Aorta (tissue), 5 donors: ENCODE data around the gene LRIG3. TPM values are rescaled to one million over a fixed set of nuclear protein-coding genes. Genes with fewer than 3 reads are reported as not detected.

ENCODE experiments used
- ATAC-seq: fragments of 200-7000 bp; cut with Tn5 transposase; one replicate; pipeline ENCODE4 v1.9.1; 2022; ENCODE audit warnings: moderate library complexity; ENCODE audit not compliant: low FRiP score
- DNase-seq, 2 donors: peaks; one replicate each; pipeline ENCODE4 v3.0.0-alpha.2; 2020
- H3K27ac ChIP-seq, 2 donors: one replicate each; pipeline ENCODE4 v1.5.1; 2013; ENCODE audit warnings: low read length in 2 of 2, mild to moderate bottlenecking in 2 of 2, moderate library complexity in 2 of 2, control low read depth in 1 of 2, inconsistent platforms in 1 of 2, low read depth in 1 of 2
- H3K27me3 ChIP-seq, 2 donors: one replicate each; pipeline ENCODE4 v1.6.1; 2013; ENCODE audit warnings: control low read depth in 1 of 2, low read length in 1 of 2, mild to moderate bottlenecking in 1 of 2, moderate library complexity in 1 of 2; ENCODE audit not compliant: insufficient read depth in 2 of 2, control insufficient read depth in 1 of 2
- H3K36me3 ChIP-seq, 2 donors: one replicate each; pipeline ENCODE4 v1.6.1; 2013; ENCODE audit warnings: control low read depth in 1 of 2, low read length in 1 of 2, mild to moderate bottlenecking in 1 of 2; ENCODE audit not compliant: insufficient read depth in 2 of 2, control insufficient read depth in 1 of 2
- H3K4me1 ChIP-seq, 2 donors: one replicate each; pipeline ENCODE4 v1.6.1; 2013; ENCODE audit warnings: low read length in 2 of 2, control low read depth in 1 of 2, mild to moderate bottlenecking in 1 of 2, moderate library complexity in 1 of 2; ENCODE audit not compliant: insufficient read depth in 2 of 2, control insufficient read depth in 1 of 2
- H3K4me3 ChIP-seq, 2 donors: one replicate each; pipeline ENCODE4 v1.5.1; 2013; ENCODE audit warnings: low read length in 2 of 2, control low read depth in 1 of 2, mild to moderate bottlenecking in 1 of 2
- H3K9me3 ChIP-seq: one replicate; pipeline ENCODE4 v1.6.1; 2013; ENCODE audit warnings: mild to moderate bottlenecking, low read length; ENCODE audit not compliant: control insufficient read depth
- WGBS, 2 donors: extraction: QIAGEN DNeasy Blood & Tissue Kit; methylation state at CpG; one replicate each; pipeline ENCODE4 v1.1.7; 2013; 5-methylcytosine and 5-hydroxymethylcytosine counted together
- intact Hi-C, 2 donors: fragments of 100-400 bp; cut with DNase I; formaldehyde crosslinking; loops; one replicate each; pipeline versions ENCODE4 v1.14.2 to v1.15.0; 2022
- polyA plus RNA-seq, 2 donors: library from polyadenylated mRNA; stranded (reverse); fragments of 200-250 nt; gene quantifications; one replicate each; pipeline ENCODE4 v1.2.3, GENCODE V29; 2013
- total RNA-seq, 2 donors: library from RNA; stranded (reverse); fragmentation: NEBNext Ultra II Directional; extraction: Animal tissue kit (Norgen Biotek cat#: 25700); gene quantifications; one replicate each; pipeline ENCODE4 v1.2.1, GENCODE V29; 2021
- donor health status: healthy with polysubstance abuse.
- donor health status: Bipolar disorder and iron deficiency.
- donor health status: DM: no; HTN: no; CAD: no.
- donor health status: DM: no; HTN: no; CAD: no.
- donor health status: DM: yes; HTN: yes; CAD: no.

The LRIG3 gene
- total and polyA plus RNA-seq, 4 donors: 3.3 to 51.4 (median 20.2) TPM

DNA sequence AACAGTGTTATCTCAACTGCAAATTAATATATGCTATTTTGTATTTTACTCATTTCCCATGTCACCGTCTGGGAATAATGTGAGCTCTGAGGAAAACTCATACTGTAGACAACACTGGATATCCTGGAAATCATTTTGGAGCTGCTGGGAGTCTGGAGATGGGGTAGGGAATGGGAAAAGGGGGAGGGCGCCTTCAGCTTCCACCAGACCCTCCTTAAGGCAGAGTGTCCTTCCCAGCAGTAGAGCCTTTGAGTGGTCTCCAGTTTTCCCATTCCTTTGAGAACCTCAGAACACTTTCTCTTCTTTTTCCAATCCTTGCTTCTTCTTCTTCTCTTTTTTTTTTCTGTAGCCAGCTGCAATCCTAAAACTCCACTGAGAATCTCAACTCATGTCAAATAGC is 5.4 kb upstream of the LRIG3 start:
- H3K4me1 ChIP-seq: no peaks in the 10 kb centered on the region
- no peaks in the 10 kb centered on the region for H3K9me3 ChIP-seq
- no peak overlapping the region for H3K4me3 ChIP-seq
- no peaks in the 10 kb centered on the region for H3K36me3 ChIP-seq
- intact Hi-C loops: loop anchor here in 1 of 2 donors (10.0 kb wide), 1 partner anchor 159 kb away; no protein-coding TSS in a partner anchor
- no peak overlapping the region for H3K27ac ChIP-seq
- ATAC-seq (no peak), DNase-seq (no peak)
- 31 to 32% methylated on average over 2 of the region's 2 CpGs for WGBS, 2 donors
- H3K27me3 ChIP-seq: no peaks in the 10 kb centered on the region

DNA sequence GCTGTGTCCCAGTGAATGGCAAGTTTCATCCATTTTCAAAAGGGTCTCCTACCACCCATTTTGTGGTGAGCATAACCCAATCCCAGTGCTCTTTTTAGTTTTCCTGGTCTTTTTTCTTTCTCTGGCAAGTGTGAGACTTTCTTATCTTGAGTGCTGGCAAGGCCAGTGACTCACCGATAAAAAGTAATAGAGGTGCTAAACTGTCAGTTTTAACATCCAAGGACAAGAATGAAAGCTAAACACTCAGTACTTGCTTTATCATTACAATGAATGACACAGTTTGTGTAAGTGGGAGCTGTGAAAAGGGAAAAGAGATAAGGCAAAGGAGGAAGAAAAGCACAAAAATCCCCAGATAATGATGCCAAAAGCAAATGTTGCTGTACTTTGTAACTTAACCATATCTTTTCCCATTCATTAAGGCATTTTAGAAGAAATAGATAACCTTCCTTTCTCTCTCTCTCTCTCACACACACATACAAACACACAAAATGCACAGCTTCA is 4.9 kb upstream of the LRIG3 start:
- no peaks in the 10 kb centered on the region for H3K9me3 ChIP-seq
- intact Hi-C loops: loop anchor here in 1 of 2 donors (10.0 kb wide), 1 partner anchor 160 kb away; no protein-coding TSS in a partner anchor
- no peaks in the 10 kb centered on the region for H3K27me3 ChIP-seq
- WGBS, 2 donors: 0 to 1% methylated on average over 1 of the region's 1 CpG
- no peaks in the 10 kb centered on the region for H3K4me1 ChIP-seq
- no peak for DNase-seq
- ATAC-seq: no peak
- H3K27ac ChIP-seq: no peak overlapping the region
- H3K4me3 ChIP-seq: no peak overlapping the region
- H3K36me3 ChIP-seq: no peaks in the 10 kb centered on the region

DNA sequence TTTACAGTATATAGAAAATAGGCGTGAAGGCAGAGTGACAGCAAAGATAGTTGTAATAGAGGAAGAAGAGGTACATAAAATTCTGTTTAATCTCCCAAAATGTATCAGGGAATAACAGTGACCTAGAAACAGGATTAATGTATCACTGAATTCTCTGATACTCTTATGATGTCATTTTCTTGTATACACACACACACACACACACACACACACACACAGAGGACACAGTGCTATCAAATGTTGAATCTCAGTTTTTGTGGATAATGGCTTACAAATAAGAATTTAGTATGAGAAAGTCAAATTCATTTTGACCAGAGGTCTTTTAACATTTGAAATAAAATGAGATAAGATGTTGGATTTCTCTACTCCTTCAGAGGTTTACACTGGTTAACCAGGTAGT is 4.3 kb upstream of the LRIG3 start:
- intact Hi-C loops: loop anchor here in 1 of 2 donors (10.0 kb wide), 1 partner anchor 160 kb away; no protein-coding TSS in a partner anchor
- no peak for DNase-seq

DNA sequence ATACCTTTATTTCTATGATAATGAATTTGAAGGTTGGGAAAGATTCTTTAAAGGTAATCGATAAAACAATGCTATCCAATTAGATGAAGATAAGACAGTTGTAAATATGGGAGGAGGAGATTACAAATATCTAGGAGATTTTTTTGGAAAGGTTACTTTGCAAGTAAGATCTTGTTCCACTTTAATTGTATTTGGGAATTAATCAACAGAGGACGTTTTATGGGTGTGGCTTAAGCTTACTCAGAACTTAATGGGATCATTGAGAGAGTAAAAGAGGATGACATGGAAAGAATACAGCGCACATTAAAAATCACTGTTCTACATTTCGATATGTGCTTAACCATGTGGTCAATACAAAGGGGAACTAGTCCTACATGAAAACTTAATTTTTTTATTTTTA is 3.5 kb upstream of the LRIG3 start:
- no peak for DNase-seq
- ATAC-seq: no peak

More for the DNA sequence above, 4.3 kb upstream of the LRIG3 start:
- no peak overlapping the region for H3K4me3 ChIP-seq
- H3K27me3 ChIP-seq: no peaks in the 10 kb centered on the region
- H3K9me3 ChIP-seq: no peaks in the 10 kb centered on the region
- no peak for ATAC-seq
- 92% methylated on average over 1 of the region's 1 CpG for WGBS, 2 donors
- H3K36me3 ChIP-seq: no peaks in the 10 kb centered on the region
- no peaks in the 10 kb centered on the region for H3K4me1 ChIP-seq
- no peak overlapping the region for H3K27ac ChIP-seq

DNA sequence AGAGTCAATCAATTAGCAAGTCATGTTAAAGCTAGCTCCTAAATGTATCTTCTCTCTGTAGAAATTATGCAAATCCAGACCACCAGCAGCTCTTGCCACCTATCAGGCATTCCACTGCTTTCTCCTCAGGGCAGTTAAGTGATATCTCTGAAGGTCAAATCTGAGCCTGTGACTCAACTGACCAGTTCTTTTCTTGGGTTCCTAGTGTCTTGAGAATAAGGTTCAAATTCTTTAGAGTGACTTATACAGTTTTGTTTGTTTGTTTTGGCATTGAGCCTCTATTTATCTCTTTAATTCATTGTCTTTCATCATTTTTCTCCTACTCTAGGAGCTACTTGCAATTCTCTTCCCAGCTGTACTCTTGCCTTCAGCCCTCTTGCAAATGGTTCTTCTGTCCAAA is 2.5 kb upstream of the LRIG3 start:
- intact Hi-C loops: loop anchor here in 1 of 2 donors (10.0 kb wide), 1 partner anchor 162 kb away; no protein-coding TSS in a partner anchor
- no peaks in the 10 kb centered on the region for H3K4me1 ChIP-seq
- H3K36me3 ChIP-seq: no peaks in the 10 kb centered on the region
- DNase-seq (no peak), ATAC-seq (no peak)
- H3K4me3 ChIP-seq: no peak overlapping the region
- H3K27me3 ChIP-seq: no peaks in the 10 kb centered on the region
- no peak overlapping the region for H3K27ac ChIP-seq
- no peaks in the 10 kb centered on the region for H3K9me3 ChIP-seq

More for the DNA sequence above, 3.5 kb upstream of the LRIG3 start:
- Histone ChIP-seq H3K27me3 (no peaks in the 10 kb centered on the region), H3K4me3 (no peak overlapping the region), H3K36me3 (no peaks in the 10 kb centered on the region), H3K27ac (no peak overlapping the region), H3K4me1 (no peaks in the 10 kb centered on the region), H3K9me3 (no peaks in the 10 kb centered on the region)
- intact Hi-C loops: loop anchor here in 1 of 2 donors (10.0 kb wide), 1 partner anchor 161 kb away; no protein-coding TSS in a partner anchor
- 92 to 95% methylated on average over 4 of the region's 4 CpGs for WGBS, 2 donors

DNA sequence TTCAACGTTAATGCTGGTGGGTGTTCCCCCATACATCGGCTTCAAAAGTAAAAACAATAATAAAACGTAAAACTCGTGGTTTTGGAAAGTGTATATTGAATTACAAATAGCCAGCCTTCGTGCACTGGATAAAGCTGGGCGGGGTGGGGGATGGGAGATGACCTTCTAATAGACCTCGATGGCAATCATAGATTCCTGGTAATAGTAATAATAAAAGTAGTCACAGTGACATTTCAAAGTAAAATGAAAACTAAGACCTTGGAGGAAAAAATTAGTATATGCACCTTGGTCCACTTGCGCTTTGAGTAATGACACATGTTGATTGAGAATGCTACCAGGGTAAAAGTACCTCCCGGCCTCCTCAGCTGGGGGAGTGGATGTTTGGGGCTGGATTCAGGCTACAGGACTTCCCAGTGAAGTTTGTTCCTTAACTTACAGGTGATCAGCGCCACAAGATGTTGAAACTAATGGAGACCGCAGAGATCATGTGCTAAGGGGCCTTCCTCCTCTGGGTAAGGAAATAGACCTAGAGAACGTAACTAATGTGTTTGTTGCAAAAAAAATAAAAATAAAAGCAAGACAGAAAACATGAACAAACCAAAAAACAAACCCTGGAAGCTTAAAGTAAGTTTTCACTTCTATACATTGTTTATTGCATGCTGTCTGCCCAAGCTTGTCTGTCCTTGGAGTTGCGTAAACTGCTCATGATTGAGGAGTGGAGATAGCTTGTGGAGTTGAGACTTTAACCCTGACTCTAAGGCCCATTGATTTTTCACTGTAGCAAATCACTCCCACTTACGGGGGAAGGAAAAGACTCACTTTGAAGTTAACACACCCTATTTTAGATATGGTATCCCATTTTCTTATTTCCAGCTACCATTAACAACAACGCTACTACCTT is 907 bp upstream of the LRIG3 start:
- peak overlapping the region in 1 of 2 donors; percentile 85 for H3K27ac ChIP-seq
- intact Hi-C loops: loop anchor here in 1 of 2 donors (1.0 to 10.0 kb wide), 2 partner anchors 120 to 164 kb away; no protein-coding TSS in a partner anchor

DNA sequence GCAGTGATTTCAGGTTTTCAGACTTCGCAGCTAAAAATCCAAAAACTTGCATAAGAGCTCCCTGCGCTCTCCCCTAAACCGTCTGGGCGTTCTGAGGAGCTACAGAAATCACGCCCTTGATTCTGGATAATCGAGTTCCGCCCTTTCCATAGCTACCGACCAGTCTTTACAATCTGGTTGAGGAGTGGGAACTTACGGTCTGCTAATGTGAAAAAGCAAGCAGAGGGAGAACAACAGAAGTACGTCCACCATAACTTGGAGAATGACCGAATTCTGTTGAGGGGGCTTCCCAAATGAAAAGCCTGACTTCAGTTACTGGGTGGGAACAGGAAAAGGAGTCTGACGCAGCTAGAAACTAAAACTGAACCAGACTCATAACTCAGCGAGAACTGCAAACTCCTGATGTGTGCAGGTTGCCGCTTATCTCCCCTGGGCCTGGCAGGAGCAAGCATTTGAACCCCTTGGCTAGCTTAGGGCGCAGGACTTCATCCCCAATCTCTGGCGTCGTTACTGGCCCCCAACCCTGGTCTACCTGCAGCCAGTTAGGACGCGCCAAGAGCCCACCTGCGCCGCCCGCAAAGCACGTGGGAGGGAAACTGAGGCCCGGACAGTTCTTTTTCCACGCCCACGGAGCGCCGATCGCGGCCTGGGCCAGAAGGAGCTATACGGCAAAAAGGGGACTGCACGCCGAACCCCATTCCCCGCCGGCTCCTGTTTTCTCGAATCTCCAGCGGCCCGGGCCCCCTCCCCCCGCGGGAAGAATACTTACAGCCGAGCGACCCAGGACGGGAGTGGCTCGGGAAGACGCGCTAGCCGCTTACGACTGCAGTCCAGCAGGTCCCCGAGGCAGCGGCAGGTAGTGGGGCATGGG is 838 bp downstream of the LRIG3 start:
- peak; percentile 59 for ATAC-seq
- peak overlapping the region; percentile 58 to 70 for H3K27ac ChIP-seq
- no peaks in the 10 kb centered on the region for H3K27me3 ChIP-seq
- 1% methylated on average over 36 to 50 of the region's 50 CpGs for WGBS, 2 donors
- H3K9me3 ChIP-seq: no peaks in the 10 kb centered on the region
- H3K4me1 ChIP-seq: peaks cover 0 to 1% of the 10 kb centered on the region in 2 donors
- no peaks in the 10 kb centered on the region for H3K36me3 ChIP-seq
- H3K4me3 ChIP-seq: peak overlapping the region; percentile 61 to 83
- intact Hi-C loops: loop anchor here (1.0 to 10.0 kb wide), 4 partner anchors 37 to 495 kb away; no protein-coding TSS in a partner anchor
- peak in 1 of 2 donors; percentile 59 for DNase-seq

More for the DNA sequence above, 907 bp upstream of the LRIG3 start:
- no peaks in the 10 kb centered on the region for H3K36me3 ChIP-seq
- H3K4me1 ChIP-seq: no peaks in the 10 kb centered on the region
- H3K4me3 ChIP-seq: peak overlapping the region; percentile 15 to 83
- ATAC-seq: no peak
- no peak for DNase-seq
- 53% methylated on average over 15 of the region's 15 CpGs for WGBS, 2 donors
- H3K9me3 ChIP-seq: no peaks in the 10 kb centered on the region
- H3K27me3 ChIP-seq: no peaks in the 10 kb centered on the region

DNA sequence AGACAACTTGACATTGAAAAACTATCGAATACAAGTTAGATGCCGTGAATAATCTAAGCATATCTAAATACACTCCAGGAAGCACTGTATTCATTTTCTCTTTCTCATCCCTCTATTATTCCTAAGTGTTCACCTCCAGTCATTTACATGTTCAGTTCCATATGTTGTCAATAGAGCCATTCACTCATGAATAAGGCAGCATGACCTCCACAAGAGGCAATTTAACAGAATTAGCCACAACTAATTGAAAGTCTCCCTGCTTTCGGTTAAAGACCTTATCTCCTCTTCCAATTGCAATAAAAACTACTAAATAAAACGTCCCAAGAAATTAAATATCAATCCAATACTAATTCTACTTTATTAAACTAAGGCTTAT is 1.8 kb downstream of the LRIG3 start:
- no peaks in the 10 kb centered on the region for H3K36me3 ChIP-seq
- ATAC-seq (no peak), DNase-seq (no peak)
- H3K4me3 ChIP-seq: peak overlapping the region; percentile 66 to 88
- H3K27me3 ChIP-seq: no peaks in the 10 kb centered on the region
- intact Hi-C loops: loop anchor here (5.0 to 10.0 kb wide), 2 partner anchors 36 to 494 kb away; no protein-coding TSS in a partner anchor
- WGBS, 2 donors: 1 to 5% methylated on average over 4 of the region's 4 CpGs
- peak overlapping the region in 1 of 2 donors; percentile 61 for H3K27ac ChIP-seq
- peaks cover 2 to 3% of the 10 kb centered on the region in 2 donors for H3K4me1 ChIP-seq
- H3K9me3 ChIP-seq: no peaks in the 10 kb centered on the region
